Stomach smooth muscle (tissue), 2 donors: ENCODE data around the gene TPSD1.

Experiments
- H3K27ac ChIP-seq: one replicate; pipeline ENCODE4 v1.7.0; 2013; ENCODE audit warnings: mild to moderate bottlenecking, low read length, inconsistent platforms
- H3K27me3 ChIP-seq, 2 donors: one replicate each; pipeline ENCODE4 v1.7.0; 2013; ENCODE audit warnings: low read length in 2 of 2; ENCODE audit not compliant: insufficient read depth in 2 of 2, control insufficient read depth in 1 of 2
- H3K36me3 ChIP-seq, 2 donors: one replicate each; pipeline ENCODE4 v1.7.0; 2013; ENCODE audit warnings: low read length in 2 of 2; ENCODE audit not compliant: control insufficient read depth in 2 of 2, insufficient read depth in 2 of 2
- H3K4me1 ChIP-seq: one replicate; pipeline ENCODE4 v1.7.0; 2013; ENCODE audit warnings: low read length; ENCODE audit not compliant: control insufficient read depth, insufficient read depth
- H3K4me3 ChIP-seq, 2 donors: one replicate each; pipeline ENCODE4 v1.7.0; 2013; ENCODE audit warnings: low read length in 2 of 2
- H3K9ac ChIP-seq, 2 donors: one replicate each; pipeline ENCODE4 v1.7.0; 2013; ENCODE audit warnings: low read length in 2 of 2, mild to moderate bottlenecking in 1 of 2
- H3K9me3 ChIP-seq, 2 donors: one replicate each; pipeline ENCODE4 v1.7.0; 2013; ENCODE audit warnings: low read length in 2 of 2; ENCODE audit not compliant: control insufficient read depth in 2 of 2
- donor health status: healthy.
- donor health status: Pancreatic carcinoma.

TPSD1 gene

DNA sequence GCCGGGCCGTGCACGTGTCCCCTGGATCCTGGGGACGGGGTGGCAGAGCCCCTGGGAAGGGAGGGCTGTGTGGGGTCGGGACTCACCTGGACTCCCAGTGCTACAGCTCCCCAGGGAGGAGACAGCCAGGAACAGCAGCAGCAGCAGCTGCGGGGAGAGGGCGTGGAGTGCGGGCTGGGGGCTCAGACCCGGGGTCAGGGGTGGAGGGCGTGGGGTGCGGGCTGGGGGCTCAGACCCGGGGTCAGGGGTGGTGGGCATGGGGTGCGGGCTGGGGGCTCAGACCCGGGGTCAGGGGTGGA, 20.7 kb downstream of the TPSD1 start:
- H3K27ac ChIP-seq: no peak overlapping the region
- H3K4me3 ChIP-seq: no peak overlapping the region
- peaks cover 7% of the 10 kb centered on the region for H3K4me1 ChIP-seq
- H3K9ac ChIP-seq: no peak overlapping the region
- H3K9me3 ChIP-seq: no peaks in the 10 kb centered on the region
- H3K27me3 ChIP-seq: peaks cover 11 to 19% of the 10 kb centered on the region in 2 donors
- no peaks in the 10 kb centered on the region for H3K36me3 ChIP-seq

DNA sequence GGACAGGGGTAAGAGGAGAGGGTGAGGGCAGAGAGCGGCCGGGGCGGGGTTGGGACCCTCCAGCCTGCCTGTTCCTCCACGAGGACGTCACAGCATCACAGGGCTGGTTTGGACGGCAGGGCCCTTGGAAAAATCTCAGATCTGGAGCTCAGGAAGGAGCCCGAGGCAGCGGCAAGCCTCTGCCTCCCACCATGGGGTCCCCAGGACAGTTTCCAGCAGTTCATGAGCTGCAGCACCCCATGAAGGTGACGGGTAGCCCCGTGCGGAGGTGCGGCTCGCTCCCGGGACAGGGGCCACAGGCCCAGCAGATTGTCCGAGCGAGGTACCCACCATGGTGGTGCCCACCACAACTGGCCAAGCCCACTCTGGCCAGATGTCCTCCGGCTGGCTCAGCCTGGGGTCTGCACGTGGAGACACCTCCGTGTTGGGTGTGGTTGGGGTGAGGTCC, 21.3 kb downstream of the TPSD1 start:
- H3K4me1 ChIP-seq: peaks cover under 1% of the 10 kb centered on the region
- no peaks in the 10 kb centered on the region for H3K36me3 ChIP-seq
- peaks cover 8 to 19% of the 10 kb centered on the region in 2 donors for H3K27me3 ChIP-seq

DNA sequence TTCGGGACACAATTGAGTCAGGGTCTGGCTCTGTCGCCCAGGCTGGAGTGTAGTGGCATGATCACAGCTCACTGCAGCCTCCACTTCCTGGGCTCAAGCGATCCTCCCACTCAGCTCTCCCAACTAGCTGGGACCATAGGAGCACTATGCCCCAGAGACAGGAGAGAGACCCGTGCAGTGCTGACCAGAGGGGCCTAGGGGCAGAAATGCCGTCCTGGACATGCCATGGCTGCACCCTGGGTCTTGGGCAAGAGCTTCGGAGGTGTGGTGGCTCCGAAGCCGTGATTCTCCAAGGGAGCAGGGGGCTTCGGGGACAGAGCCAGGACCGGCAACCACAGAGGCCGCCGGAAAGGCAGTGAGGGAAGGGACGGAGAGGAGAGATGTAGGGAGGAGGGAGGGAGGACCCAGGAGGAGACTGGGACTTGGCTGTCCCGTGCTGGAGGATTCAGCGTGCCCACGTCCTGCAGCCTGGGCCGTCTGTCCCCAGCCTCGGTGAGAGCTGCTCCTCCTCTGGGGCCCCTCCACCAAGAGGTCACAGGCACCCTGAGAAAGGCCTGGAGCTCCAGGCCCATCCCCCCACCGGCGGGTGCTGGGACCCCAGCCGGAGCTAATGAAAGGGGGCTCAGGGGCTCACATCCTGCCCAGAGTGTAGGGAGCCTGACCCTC, 21.9 kb downstream of the TPSD1 start:
- H3K36me3 ChIP-seq: no peaks in the 10 kb centered on the region
- no peaks in the 10 kb centered on the region for H3K4me1 ChIP-seq
- no peak overlapping the region for H3K4me3 ChIP-seq
- no peaks in the 10 kb centered on the region for H3K9me3 ChIP-seq
- no peak overlapping the region for H3K27ac ChIP-seq
- H3K9ac ChIP-seq: no peak overlapping the region
- H3K27me3 ChIP-seq: peaks cover 8 to 19% of the 10 kb centered on the region in 2 donors

More for the DNA sequence above, 21.3 kb downstream of the TPSD1 start:
- Histone ChIP-seq H3K27ac (no peak overlapping the region), H3K4me3 (no peak overlapping the region), H3K9me3 (no peaks in the 10 kb centered on the region), H3K9ac (no peak overlapping the region)

DNA sequence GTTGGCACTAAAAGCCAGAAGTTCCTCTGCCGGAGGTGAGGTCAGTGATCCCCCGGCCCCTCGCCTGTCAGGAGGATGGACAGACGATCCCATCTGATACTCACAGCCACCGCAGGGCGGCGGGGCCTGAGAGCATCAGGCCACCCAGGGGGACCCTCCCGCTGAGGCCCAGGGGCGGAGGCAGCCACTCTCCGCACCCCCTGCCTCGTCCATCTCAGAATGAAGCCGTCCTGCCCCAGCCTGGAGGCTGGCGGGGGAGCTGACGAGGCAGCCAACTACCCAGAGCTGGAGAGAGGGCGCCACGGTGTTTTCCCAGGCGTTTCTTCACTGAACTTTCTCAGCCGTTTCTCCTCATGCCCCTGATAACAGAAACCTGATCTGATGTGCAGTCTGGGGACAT, 22.6 kb downstream of the TPSD1 start:
- H3K4me1 ChIP-seq: no peaks in the 10 kb centered on the region
- peaks cover 5 to 19% of the 10 kb centered on the region in 2 donors for H3K27me3 ChIP-seq
- no peak overlapping the region for H3K27ac ChIP-seq
- no peaks in the 10 kb centered on the region for H3K9me3 ChIP-seq
- no peaks in the 10 kb centered on the region for H3K36me3 ChIP-seq
- H3K4me3 ChIP-seq: no peak overlapping the region
- H3K9ac ChIP-seq: no peak overlapping the region

DNA sequence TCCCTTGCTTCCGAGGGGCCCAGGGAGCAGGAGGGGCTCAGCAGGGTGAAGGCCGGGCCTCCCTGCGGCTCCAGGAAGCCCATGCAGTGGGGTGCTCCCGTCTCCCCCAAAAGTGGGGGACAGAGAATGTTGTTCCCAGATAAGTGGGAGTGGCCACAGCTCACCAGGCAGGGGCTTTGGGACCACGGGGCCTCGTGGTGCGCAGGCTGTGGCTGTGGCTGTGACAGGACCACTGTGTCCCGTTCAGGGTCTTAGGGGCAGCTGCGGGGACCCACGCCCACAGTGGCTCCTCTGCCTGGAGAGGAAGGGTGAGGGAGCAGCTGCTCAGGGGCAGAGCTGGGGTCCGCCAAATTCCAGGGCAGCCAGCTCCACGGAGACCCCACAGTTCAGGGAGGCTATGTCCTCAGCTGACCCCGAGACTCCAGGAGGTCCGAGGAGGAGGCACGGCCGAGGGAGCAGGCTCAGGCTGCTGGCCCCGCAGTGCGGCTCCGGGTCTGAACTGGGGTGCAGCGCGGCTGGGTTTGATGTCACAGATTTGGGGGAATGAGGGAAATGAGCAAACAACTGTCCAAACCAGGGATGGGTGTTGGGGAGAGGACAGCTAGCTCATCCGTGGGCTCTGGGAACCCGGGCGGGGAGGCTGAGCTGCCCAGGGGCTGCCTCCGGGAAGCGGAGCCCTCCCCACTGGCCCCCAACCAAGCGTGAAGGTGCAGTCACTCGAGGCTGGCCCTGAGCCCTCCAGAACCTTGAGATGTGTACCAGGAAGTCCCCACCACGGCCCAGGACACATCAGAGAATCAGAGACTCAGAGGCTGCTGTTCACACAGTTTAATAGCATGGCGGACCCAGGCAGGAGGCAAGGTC, 23.4 kb downstream of the TPSD1 start:
- H3K4me1 ChIP-seq: no peaks in the 10 kb centered on the region
- no peaks in the 10 kb centered on the region for H3K9me3 ChIP-seq
- no peak overlapping the region for H3K4me3 ChIP-seq
- peaks cover 5 to 21% of the 10 kb centered on the region in 2 donors for H3K27me3 ChIP-seq
- H3K36me3 ChIP-seq: no peaks in the 10 kb centered on the region
- H3K9ac ChIP-seq: no peak overlapping the region
- no peak overlapping the region for H3K27ac ChIP-seq

DNA sequence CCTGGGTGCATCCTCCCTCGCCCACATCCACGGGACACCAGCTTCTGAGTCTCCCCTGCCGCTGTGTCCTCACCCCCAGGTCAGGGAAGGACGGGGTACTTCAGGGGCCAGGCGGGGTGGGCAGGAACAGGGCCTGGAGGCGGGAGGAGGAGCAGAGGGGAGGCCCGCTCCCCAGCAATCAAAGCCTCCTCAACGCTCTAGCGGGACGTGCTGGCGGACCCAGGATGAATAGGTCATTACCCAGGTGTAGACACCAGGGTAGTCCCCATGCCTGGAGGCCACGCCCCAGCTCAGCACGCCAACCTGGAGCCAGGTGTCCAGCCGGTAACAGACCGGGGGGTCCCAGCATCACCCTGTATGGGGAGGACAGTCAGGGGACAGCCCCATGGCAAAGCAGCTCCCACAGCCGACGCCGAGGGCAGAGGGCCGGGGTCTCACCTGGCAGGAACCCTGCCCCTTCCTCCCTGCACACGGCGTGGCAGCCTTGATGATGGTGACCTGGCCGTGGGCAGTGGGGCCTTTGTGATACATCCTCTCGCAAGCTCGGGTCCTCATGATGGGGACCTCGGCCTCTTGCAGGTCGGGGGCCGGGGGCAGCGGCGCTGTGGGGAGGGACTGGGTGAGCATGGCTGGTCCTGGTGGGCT, 24.2 kb downstream of the TPSD1 start:
- H3K27ac ChIP-seq: no peak overlapping the region
- no peaks in the 10 kb centered on the region for H3K36me3 ChIP-seq
- H3K4me1 ChIP-seq: no peaks in the 10 kb centered on the region
- no peak overlapping the region for H3K9ac ChIP-seq
- H3K27me3 ChIP-seq: peaks cover 5 to 21% of the 10 kb centered on the region in 2 donors
- H3K9me3 ChIP-seq: no peaks in the 10 kb centered on the region
- H3K4me3 ChIP-seq: no peak overlapping the region

DNA sequence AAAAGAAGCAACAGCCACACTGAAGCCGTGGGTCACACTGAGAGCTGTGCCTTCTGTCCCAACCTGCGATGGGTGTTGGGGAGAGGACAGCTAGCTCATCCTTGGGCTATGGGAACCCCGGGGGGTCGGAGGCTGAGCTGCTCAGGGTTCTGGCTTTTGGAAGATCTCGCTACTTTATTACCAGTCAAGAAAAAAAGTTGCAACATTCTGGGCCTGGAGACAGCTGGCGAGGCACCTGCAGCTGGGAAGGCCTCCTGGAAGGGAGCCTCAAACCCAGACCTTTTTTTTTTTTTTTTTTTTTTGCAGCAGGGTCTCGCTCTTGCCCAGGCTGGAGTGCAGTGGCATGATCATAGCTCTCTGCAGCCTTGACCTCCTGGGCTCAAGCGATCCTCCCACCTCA, 24.9 kb downstream of the TPSD1 start:
- H3K4me3 ChIP-seq: no peak overlapping the region
- no peak overlapping the region for H3K27ac ChIP-seq
- no peak overlapping the region for H3K9ac ChIP-seq
- peaks cover 5 to 22% of the 10 kb centered on the region in 2 donors for H3K27me3 ChIP-seq
- H3K9me3 ChIP-seq: no peaks in the 10 kb centered on the region
- H3K4me1 ChIP-seq: no peaks in the 10 kb centered on the region
- H3K36me3 ChIP-seq: no peaks in the 10 kb centered on the region

DNA sequence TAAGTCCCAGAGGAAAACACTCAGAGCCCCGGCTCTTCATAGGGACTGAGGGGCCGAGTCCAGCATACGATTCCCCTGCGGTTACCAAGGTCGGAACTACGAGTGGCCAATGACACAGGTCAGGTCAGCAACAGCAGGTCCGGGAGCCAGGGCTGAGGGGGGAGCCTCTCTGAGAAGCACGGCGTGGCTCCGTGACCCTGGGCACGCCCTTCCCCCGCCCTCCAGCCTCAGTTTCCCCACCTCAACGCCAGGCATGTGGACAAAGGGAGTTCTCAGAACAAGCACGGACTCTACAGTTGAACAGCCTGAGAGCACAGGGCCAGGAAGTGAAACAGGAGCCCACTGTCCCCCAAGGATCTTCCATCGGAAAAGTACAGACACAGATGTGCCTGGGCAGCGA, 25.6 kb downstream of the TPSD1 start:
- H3K4me1 ChIP-seq: no peaks in the 10 kb centered on the region
- H3K9ac ChIP-seq: no peak overlapping the region
- H3K4me3 ChIP-seq: no peak overlapping the region
- H3K27ac ChIP-seq: no peak overlapping the region
- H3K27me3 ChIP-seq: peaks cover 12 to 25% of the 10 kb centered on the region in 2 donors
- no peaks in the 10 kb centered on the region for H3K9me3 ChIP-seq
- H3K36me3 ChIP-seq: no peaks in the 10 kb centered on the region

DNA sequence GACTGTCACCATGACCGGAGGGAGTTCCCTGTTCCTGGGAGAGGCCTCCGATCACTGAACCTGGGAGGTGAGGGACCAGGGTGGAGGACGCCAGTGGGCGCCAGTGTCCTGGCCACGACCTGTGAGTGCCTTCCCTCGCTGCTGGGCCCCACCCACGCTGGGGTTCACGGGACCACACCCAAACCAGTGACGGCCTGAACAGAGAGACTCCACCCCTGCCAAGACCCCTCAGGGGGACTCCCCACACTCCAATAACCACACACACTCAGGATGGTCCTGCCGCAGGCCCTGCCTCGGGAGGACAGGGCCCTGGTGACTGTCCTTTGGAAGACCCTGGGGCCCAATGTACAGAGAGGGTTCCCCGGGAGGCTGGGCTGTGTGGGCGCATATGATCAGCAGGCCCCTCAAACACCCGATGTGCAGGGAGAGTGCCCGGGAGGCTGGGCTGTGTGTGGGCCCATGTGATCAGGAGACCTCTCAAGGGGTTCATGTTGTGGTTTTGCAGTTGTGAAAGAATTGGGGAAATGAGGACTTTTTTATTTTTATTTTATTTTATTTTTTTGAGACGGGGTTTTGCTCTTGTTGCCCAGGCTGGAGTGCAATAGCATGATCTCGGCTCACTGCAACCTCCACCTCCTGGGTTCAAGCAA, 26.6 kb downstream of the TPSD1 start:
- Histone ChIP-seq H3K36me3 (no peaks in the 10 kb centered on the region), H3K9me3 (no peaks in the 10 kb centered on the region), H3K27me3 (peaks cover 14 to 28% of the 10 kb centered on the region in 2 donors), H3K4me1 (no peaks in the 10 kb centered on the region), H3K9ac (no peak overlapping the region), H3K4me3 (no peak overlapping the region), H3K27ac (no peak overlapping the region)

DNA sequence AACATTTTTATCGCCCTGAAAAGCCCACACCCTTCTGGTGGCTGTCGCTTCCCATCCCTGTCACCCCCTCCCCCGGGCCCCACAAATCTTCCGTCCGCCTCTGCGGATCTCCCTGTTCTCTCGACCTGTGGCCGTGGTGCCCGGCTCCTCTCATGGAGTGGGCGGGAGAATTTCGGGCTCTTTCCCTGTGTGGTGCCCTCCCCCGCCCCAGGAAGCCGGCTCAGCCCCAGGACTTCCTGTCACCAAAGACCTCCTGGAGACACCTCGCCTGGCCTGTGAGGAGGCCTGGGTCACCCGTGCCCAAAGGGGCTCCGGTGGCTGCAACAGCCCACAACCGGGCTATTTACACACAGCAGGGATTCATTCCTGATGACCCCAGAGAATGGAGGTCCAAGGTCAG, 27.4 kb downstream of the TPSD1 start:
- no peak overlapping the region for H3K27ac ChIP-seq
- H3K36me3 ChIP-seq: no peaks in the 10 kb centered on the region
- peaks cover 19 to 30% of the 10 kb centered on the region in 2 donors for H3K27me3 ChIP-seq
- no peak overlapping the region for H3K9ac ChIP-seq
- H3K4me1 ChIP-seq: no peaks in the 10 kb centered on the region
- no peaks in the 10 kb centered on the region for H3K9me3 ChIP-seq
- H3K4me3 ChIP-seq: no peak overlapping the region
